GM06990 (cell line): ENCODE data around the gene LONP2.

Source experiments
- DNase-seq: peaks from one replicate; pipeline ENCODE4 v3.0.0-alpha.2; 2011; ENCODE audit not compliant: insufficient read length; ENCODE audit errors: extremely low read depth
- H3K27me3 ChIP-seq: replicated peaks from 2 replicates; pipeline ENCODE4 v1.6.0; 2011; ENCODE audit warnings: low read length; ENCODE audit not compliant: control insufficient read depth, insufficient read depth
- H3K36me3 ChIP-seq: 2 replicates; pipeline ENCODE4 v1.5.1; 2011; ENCODE audit warnings: low read length; ENCODE audit not compliant: control insufficient read depth, insufficient read depth
- H3K4me3 ChIP-seq: replicated peaks from 2 replicates; pipeline ENCODE4 v1.5.1; 2011; ENCODE audit warnings: low read depth, mild to moderate bottlenecking, control low read depth, low read length
- TF ChIP-seq, protein P1 (sequence below): IDR thresholded peaks from 2 replicates; pipeline ENCODE4 v1.5.1; 2011; ENCODE audit warnings: low read length, control low read depth, mild to moderate bottlenecking, inconsistent platforms; ENCODE audit not compliant: insufficient read depth, poor library complexity, severe bottlenecking

Gene LONP2

DNA sequence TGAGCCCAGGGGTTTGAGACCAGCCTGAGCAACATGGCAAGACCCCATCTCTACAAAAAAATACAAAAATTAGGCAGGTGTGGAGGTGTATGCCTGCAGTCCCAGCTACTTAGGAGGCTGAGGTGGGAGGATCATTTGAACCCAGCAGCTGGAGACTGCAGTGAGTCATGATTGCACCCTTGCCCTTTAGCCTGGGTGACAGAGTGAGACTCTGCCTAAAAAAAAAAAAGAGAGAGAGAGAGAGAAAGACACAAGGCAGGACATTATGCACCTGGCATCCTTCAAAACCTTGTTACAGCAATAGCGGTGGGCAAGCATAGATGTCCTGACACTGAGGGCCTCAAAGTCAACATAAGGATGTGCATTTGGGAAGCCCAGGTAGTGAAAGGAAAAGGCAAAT, 161.1 kb downstream of the LONP2 start:
- Histone ChIP-seq H3K36me3 (no peaks in the 10 kb centered on the region), H3K27me3 (no peaks in the 10 kb centered on the region), H3K4me3 (no peak overlapping the region)
- no peak for DNase-seq
- TF ChIP-seq, protein P1, sequence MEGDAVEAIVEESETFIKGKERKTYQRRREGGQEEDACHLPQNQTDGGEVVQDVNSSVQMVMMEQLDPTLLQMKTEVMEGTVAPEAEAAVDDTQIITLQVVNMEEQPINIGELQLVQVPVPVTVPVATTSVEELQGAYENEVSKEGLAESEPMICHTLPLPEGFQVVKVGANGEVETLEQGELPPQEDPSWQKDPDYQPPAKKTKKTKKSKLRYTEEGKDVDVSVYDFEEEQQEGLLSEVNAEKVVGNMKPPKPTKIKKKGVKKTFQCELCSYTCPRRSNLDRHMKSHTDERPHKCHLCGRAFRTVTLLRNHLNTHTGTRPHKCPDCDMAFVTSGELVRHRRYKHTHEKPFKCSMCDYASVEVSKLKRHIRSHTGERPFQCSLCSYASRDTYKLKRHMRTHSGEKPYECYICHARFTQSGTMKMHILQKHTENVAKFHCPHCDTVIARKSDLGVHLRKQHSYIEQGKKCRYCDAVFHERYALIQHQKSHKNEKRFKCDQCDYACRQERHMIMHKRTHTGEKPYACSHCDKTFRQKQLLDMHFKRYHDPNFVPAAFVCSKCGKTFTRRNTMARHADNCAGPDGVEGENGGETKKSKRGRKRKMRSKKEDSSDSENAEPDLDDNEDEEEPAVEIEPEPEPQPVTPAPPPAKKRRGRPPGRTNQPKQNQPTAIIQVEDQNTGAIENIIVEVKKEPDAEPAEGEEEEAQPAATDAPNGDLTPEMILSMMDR: no peak

GRCh38 chr16:48405907-48406306, 161.8 kb downstream of the LONP2 start:
- H3K36me3 ChIP-seq: no peaks in the 10 kb centered on the region
- H3K27me3 ChIP-seq: no peaks in the 10 kb centered on the region
- no peak overlapping the region for H3K4me3 ChIP-seq
- DNase-seq: no peak
- TF ChIP-seq, protein P1: no peak
